ENCODE measurements around the gene AVEN. TPM values are rescaled to one million over a fixed set of nuclear protein-coding genes. Genes with fewer than 3 reads are reported as not detected.

Gene AVEN
- total RNA-seq, 1 experiment from 2014 or later: 17.0 TPM

GRCh38 chr15:33846862-33847261 lies 192.1 kb downstream of the AVEN start:
- POLR2A ChIA-PET (ENCODE audit: low non-redundant PET): no interaction called here
- DNase-seq (ENCODE audit: low spot score): no peak
- CTCF ChIA-PET: no interaction called here
- Histone ChIP-seq H3K9me3 (ENCODE audit: low read depth, low read length, poor library complexity, severe bottlenecking) (no peaks in the 10 kb centered on the region), H3K4me1 (ENCODE audit: insufficient read depth, low read length, poor library complexity, severe bottlenecking) (no peaks in the 10 kb centered on the region), H3K27ac (ENCODE audit: low read depth, low read length, poor library complexity, severe bottlenecking) (no peak overlapping the region), H3K27me3 (replicated peaks; ENCODE audit: insufficient read depth, low read depth, low read length, poor library complexity) (no peaks in the 10 kb centered on the region), H3K36me3 (ENCODE audit: insufficient read depth, low read length, poor library complexity, severe bottlenecking) (no peaks in the 10 kb centered on the region), H3K4me3 (ENCODE audit: low read depth, low read length, poor library complexity, severe bottlenecking) (no peak overlapping the region)
- no peak for TF ChIP-seq EZH2 (IDR thresholded peaks at IDR 0.05; ENCODE audit: borderline replicate concordance, low read depth, low read length, poor library complexity, severe bottlenecking)
- no peak for TF ChIP-seq CTCF (conservative IDR thresholded peaks at IDR 0.05; ENCODE audit: low read depth, low read length)
- no TSS peak for BruUV-seq (replicated peaks)
- intact Hi-C loops (cut with micrococcal nuclease; ENCODE audit: unreplicated experiment): no loop called here

GRCh38 chr15:33846142-33846541 lies 192.9 kb downstream of the AVEN start:
- CTCF ChIA-PET: no interaction called here
- intact Hi-C loops (cut with micrococcal nuclease; ENCODE audit: unreplicated experiment): no loop called here
- POLR2A ChIA-PET (ENCODE audit: low non-redundant PET): no interaction called here

GRCh38 chr15:33844597-33844996 lies 194.4 kb downstream of the AVEN start:
- Histone ChIP-seq H3K36me3 (ENCODE audit: insufficient read depth, low read length, poor library complexity, severe bottlenecking) (no peaks in the 10 kb centered on the region), H3K4me1 (ENCODE audit: insufficient read depth, low read length, poor library complexity, severe bottlenecking) (no peaks in the 10 kb centered on the region), H3K27me3 (replicated peaks; ENCODE audit: insufficient read depth, low read depth, low read length, poor library complexity) (no peaks in the 10 kb centered on the region), H3K4me3 (ENCODE audit: low read depth, low read length, poor library complexity, severe bottlenecking) (no peak overlapping the region), H3K9me3 (ENCODE audit: low read depth, low read length, poor library complexity, severe bottlenecking) (no peaks in the 10 kb centered on the region), H3K27ac (ENCODE audit: low read depth, low read length, poor library complexity, severe bottlenecking) (no peak overlapping the region)
- CTCF ChIA-PET: no interaction called here
- intact Hi-C loops (cut with micrococcal nuclease; ENCODE audit: unreplicated experiment): no loop called here
- BruUV-seq (replicated peaks): no TSS peak
- TF ChIP-seq EZH2 (IDR thresholded peaks at IDR 0.05; ENCODE audit: borderline replicate concordance, low read depth, low read length, poor library complexity, severe bottlenecking) (no peak), CTCF (conservative IDR thresholded peaks at IDR 0.05; ENCODE audit: low read depth, low read length) (no peak)
- POLR2A ChIA-PET (ENCODE audit: low non-redundant PET): no interaction called here
- DNase-seq (ENCODE audit: low spot score): no peak

More at GRCh38 chr15:33846142-33846541, 192.9 kb downstream of the AVEN start:
- TF ChIP-seq EZH2 (IDR thresholded peaks at IDR 0.05; ENCODE audit: borderline replicate concordance, low read depth, low read length, poor library complexity, severe bottlenecking): no peak
- no peaks in the 10 kb centered on the region for H3K4me1 ChIP-seq (ENCODE audit: insufficient read depth, low read length, poor library complexity, severe bottlenecking)
- no peaks in the 10 kb centered on the region for H3K9me3 ChIP-seq (ENCODE audit: low read depth, low read length, poor library complexity, severe bottlenecking)
- no peaks in the 10 kb centered on the region for H3K36me3 ChIP-seq (ENCODE audit: insufficient read depth, low read length, poor library complexity, severe bottlenecking)
- BruUV-seq (replicated peaks): no TSS peak
- H3K4me3 ChIP-seq (ENCODE audit: low read depth, low read length, poor library complexity, severe bottlenecking): no peak overlapping the region
- no peak overlapping the region for H3K27ac ChIP-seq (ENCODE audit: low read depth, low read length, poor library complexity, severe bottlenecking)
- no peak for DNase-seq (ENCODE audit: low spot score)
- H3K27me3 ChIP-seq (replicated peaks; ENCODE audit: insufficient read depth, low read depth, low read length, poor library complexity): no peaks in the 10 kb centered on the region

GRCh38 chr15:33844186-33844585 lies 194.8 kb downstream of the AVEN start:
- H3K4me1 ChIP-seq (ENCODE audit: insufficient read depth, low read length, poor library complexity, severe bottlenecking): no peaks in the 10 kb centered on the region
- POLR2A ChIA-PET (ENCODE audit: low non-redundant PET): no interaction called here
- TF ChIP-seq EZH2 (IDR thresholded peaks at IDR 0.05; ENCODE audit: borderline replicate concordance, low read depth, low read length, poor library complexity, severe bottlenecking) (no peak), CTCF (conservative IDR thresholded peaks at IDR 0.05; ENCODE audit: low read depth, low read length) (no peak)
- DNase-seq (ENCODE audit: low spot score): no peak
- intact Hi-C loops (cut with micrococcal nuclease; ENCODE audit: unreplicated experiment): no loop called here
- H3K36me3 ChIP-seq (ENCODE audit: insufficient read depth, low read length, poor library complexity, severe bottlenecking): no peaks in the 10 kb centered on the region
- H3K27ac ChIP-seq (ENCODE audit: low read depth, low read length, poor library complexity, severe bottlenecking): no peak overlapping the region
- H3K4me3 ChIP-seq (ENCODE audit: low read depth, low read length, poor library complexity, severe bottlenecking): no peak overlapping the region
- CTCF ChIA-PET: no interaction called here
- no peaks in the 10 kb centered on the region for H3K9me3 ChIP-seq (ENCODE audit: low read depth, low read length, poor library complexity, severe bottlenecking)
- H3K27me3 ChIP-seq (replicated peaks; ENCODE audit: insufficient read depth, low read depth, low read length, poor library complexity): no peaks in the 10 kb centered on the region
- BruUV-seq (replicated peaks): no TSS peak
